Left lobe of liver (tissue), 2 donors: Measurements from ENCODE around the gene GADD45GIP1. TPM values are rescaled to one million over a fixed set of nuclear protein-coding genes. Genes with fewer than 3 reads are reported as not detected.

Experiments used
- ATAC-seq: fragments of 200-7000 bp; cut with Tn5 transposase; one replicate; pipeline ENCODE4 v1.9.1; 2020; ENCODE audit warnings: mild to moderate bottlenecking, moderate library complexity
- DNase-seq: peaks from one replicate; pipeline ENCODE4 v3.0.0-alpha.2; 2020; ENCODE audit warnings: low spot score
- total RNA-seq: library from RNA; stranded (reverse); gene quantifications from one replicate; pipeline ENCODE4 v1.2.1, GENCODE V29; 2021
- donor health status: DM: no; HTN: no; CAD: no; lungs with moderate emphysema.
- donor health status: DM: no; HTN: yes; CAD: no.

The GADD45GIP1 gene
- 12.0 TPM for total RNA-seq

DNA sequence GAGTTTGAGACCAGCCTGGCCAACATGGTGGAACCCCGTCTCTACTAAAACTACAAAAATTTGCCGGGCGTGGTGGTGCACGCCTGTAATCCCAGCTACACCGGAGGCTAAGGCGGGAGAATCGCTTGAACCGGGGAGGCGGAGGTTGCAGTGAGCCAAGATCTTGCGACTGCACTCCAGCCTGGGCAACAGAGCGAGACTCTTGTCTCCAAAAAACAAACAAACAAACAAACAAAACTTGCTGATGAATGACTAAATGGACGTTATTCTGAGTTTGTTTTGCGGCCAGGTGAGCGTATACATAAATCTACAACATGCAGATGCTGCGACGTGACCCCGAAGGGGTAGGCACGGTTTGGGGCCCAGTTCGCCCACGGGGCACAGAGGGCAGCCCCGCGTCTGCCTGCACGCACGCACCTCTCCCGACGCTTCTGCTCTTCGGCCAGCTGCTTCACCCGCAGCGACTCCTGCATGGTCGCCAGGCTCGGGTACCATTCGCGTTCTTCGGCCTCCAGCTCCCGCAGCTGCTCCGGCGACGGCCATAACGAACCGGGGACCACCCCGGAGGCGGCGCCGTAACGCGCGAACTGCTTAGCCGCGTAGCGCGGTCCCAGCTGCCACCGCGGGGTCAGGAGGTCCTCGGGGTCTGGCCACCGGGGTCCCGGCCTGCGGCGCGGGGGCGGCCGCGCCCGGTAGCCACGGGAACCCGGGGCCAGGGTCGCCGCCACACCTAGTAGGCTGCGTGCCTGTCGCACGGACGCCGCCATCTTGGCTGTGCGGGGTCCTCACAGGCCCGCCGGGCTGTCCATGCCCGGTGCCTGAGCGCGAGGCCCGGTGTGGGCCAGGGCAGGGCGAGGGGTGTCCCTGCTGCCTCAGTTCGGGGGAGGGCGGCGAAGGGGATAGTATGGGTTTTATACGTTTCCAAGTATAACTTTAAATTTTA is at the start of gene GADD45GIP1:
Gene GADD45GIP1 (minus strand): TSS at position 778 of the 943 bp plus-strand sequence. CDS start 11 bp downstream, at position 767.
- peak; percentile 81 for DNase-seq
- ATAC-seq: peak; percentile 94

DNA sequence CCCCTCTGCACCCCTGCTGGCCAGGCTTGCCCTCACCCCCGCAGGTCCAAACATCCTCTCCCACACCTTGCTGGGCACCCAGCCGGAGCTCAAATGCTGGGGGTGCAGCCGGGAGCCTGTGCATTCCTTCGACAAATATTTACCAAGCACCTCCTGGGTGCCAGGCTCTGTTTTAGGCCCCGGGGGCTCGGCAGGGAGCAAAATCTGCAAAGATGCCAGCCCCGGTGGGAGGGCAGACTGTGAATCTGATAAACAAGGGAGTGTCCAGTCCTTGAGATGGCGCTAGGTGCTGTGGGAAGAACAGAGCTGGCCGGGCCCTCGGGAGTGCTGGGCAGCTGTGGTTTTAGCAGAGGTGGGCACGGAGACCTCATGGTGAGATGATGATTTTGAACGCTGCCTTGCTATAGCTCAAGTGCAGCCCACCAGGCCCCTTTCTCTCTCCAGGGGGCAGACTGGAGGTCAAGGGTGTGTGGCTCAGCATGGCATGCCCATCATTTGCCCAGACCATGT is 48.9 kb upstream of the GADD45GIP1 start:
- DNase-seq: no peak
- ATAC-seq: no peak

DNA sequence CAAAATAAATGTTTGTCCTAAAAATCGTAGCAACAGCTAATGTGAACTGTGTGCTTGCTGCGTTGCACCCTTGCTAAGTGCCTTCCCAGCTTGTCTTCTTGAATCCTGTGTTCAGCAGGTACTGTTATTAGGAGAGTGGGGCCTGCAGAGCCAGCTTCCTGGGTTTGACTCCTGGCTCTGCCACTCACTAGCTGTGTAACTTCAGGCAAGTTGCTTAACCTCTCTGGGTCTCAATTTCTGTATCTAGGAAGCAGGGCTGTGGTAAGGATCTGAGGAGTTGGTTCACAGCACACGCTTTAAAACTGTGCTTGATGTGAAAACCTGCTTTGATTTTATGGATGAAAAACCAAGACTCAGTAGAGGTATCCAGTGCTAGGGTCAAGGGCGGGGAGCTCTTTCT is 48.2 kb upstream of the GADD45GIP1 start:
- DNase-seq (no peak), ATAC-seq (no peak)

DNA sequence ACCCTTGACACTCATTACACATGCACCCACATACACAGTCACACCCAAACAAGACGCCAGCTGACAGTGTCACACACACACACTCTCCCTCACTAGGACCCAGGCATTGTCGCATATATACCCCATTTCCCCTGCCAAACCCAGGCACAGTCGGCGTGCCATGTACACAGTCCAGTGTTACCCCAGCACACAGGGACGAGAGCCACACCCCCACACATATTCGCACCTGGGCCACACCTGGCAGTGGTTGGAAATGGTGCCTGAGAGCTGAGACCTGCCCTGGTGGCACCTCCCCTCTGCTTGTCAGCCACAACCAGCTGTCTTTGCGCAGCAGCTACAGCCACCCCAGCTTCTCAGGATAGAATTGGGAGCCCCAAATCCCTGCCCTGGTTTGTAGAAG is 47.2 kb upstream of the GADD45GIP1 start:
- no peak for DNase-seq
- no peak for ATAC-seq

DNA sequence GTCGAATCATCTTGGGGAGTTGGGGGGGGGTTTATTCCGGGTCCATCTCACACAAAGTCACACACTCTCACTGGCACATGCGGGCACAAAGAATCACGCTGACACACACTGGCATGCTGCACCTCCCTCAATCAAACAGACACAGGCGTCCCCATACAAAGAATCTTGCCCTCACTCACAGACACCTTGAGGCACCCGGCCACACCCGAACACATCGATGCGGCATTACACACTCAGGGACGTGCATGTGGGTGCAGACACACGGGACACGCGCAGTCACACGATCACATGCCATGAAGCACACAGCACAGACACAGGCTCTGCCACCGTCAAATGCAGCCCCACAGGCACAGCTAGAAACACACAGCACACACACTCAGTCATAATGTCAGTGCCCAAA is 46.1 kb upstream of the GADD45GIP1 start:
- ATAC-seq (no peak), DNase-seq (no peak)

DNA sequence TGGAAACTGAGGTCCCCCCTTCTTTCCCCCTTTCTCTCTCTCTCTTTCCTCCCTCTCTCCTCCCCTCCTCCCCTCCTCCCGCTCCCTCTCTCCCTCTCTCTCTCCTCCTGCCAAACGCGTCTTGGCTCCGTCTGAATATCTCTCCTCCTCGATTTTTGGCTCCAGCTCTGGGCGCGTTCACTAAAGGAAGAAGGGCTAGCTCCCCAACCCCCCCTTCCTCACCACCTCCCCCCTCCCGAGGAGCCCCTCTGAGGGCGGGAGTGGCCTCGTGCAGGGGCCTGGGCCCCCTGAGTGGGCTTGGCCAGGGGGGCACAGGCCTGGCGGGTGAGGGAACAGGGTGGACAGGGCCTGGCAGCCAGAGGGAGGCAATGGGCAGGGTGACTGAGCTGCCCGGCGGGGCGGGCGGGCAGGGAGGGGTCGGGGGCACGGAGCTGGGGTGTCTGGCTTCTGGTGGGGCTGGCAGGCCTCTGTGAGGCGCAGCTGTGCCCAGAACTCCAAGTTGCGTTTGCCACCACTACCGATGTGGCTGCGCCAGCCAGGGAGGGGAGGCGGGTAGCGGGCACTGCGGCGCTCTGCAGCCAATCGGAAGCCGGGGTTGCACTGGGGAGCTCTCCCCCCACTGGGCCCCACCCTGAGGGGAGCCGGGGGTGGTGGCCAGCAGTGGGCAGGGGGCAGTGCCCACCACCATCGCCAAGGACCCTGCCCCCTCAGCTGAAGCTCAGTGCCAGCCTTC is 45.3 kb upstream of the GADD45GIP1 start:
- ATAC-seq: peak; percentile 83

DNA sequence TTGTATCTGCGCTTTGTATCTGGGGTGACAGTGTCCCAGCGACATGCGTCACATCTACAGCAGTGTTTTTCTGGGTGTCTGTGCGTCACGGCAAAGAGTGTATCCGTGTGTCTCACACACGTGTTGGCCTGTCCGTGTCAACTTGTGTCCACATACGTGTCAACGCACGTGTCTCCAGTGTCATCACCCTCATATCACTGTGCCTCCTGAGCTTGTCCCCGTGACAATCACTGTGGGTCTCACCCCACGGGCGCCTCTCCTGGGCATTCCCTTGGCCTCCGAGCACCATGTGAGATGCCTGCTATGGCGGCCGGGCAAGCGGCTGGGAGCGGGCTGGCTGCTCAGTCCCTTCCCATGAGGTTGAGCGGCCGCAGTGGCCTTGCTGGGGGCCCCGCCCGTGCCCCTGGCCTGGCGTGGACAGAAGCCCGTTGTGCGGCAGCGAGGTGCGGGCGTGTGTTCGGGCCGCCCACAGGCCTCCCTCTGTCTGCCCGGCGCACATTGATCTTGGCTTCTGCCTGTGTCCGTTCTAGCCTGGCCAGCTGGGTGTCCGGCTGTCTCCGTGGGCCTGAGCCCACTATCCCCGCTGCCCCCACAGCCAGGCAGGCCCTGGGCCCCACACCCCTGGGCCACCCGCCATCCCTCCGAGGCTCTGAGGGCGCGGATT is 44.6 kb upstream of the GADD45GIP1 start:
- ATAC-seq: peak; percentile 83
- peak; percentile 71 for DNase-seq

More for the DNA sequence above, 45.3 kb upstream of the GADD45GIP1 start:
- peak; percentile 73 for DNase-seq

DNA sequence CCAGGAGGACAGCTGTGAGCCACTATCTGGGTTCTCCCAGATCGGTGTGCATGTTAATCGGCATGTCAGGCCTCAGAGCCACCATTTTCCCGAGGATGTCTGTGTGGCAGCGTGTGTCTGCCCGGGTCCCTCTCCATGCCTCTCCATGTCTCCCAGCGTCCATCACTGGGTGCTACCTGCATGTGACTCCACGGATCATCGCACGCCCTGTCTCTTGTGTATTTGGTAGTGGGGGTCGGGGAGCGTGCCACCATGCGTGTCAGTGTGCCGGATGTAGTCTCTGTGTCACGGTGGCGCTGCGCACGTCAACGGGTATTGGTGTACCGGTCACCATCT is 44.1 kb upstream of the GADD45GIP1 start:
- ATAC-seq (no peak), DNase-seq (no peak)

DNA sequence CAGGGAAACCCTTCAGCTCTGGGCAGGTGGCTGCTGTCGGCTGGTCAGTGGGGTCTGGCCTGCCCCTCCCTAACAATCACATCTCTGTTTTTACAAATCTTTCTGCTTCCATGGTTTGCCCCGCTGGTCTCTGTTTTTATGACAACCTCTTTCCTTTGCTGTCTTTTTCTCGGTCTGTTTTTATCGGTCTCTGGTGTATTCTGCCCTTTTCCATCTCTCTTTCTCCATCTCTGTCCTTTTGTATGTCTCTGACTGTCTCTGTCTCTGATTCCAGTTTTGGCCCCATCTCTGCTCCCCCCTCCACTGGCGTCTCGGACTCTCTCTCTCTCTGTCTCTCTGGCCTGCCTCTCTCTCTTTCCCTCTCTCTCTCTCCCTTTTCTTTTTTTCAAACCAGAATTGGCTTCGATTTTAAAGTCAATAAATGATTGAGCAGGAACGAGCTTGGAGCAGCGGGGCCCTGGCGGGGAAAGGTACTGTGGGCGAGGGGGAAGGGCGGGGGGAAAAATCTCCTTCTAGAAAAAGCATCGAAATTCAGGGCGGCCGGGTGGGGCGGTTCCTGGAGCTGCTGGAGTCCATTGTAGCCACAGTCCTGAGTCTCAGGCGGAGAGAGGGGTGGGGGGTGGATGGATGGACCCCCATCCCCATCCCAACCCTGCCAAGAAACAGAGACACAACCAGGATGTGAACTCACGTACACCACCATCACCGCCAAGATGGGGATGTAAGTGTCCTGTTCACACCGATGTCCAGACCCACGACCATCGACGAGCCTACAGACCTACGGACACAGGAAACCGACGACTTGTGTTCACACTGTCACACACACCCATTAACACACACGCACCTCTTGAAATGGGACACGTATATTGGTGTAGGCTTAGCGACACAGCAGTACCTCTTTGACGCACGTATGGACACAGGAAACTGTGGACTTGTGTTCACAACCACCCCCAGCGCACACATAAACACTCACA is 41.2 kb upstream of the GADD45GIP1 start:
- no peak for ATAC-seq

DNA sequence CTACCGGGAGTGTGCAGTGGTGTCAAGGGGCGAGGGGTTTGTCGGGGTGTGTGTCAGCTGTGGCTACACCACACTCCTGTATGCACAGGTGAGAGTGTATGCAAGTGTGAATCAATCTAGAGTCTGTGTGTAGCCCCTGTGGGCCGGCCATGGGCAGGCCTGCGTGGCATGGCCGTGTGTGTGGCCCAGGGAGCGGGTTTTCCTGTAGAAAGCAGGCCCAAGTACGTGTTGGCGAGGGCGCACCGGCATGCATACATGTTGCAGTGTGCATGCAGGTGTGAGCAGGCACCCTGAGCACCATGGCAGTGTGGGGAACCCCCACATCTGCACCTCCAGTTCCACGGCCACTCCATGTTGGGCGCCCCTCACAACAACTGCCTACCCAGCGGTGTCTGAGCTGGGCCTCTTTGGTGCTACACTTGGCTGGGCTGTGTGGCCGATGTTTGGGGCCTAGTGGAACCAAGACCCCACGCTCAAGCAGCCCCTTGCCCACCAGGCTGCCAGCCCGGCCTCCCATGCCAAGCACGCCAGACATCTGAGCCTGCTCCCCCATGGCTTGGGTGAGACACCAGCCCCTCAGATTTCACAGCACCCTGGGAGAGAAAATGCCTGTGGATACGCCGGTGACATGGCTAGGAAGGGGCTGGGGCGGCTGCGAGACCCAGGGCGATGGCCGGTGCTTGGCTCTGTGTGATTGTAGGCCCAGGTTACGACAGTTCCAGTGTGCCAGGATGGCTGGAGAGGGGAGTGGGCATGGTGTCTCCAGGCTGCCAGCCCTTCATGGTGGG is 40.4 kb upstream of the GADD45GIP1 start:
- DNase-seq (no peak), ATAC-seq (no peak)

More for the DNA sequence above, 41.2 kb upstream of the GADD45GIP1 start:
- no peak for DNase-seq

DNA sequence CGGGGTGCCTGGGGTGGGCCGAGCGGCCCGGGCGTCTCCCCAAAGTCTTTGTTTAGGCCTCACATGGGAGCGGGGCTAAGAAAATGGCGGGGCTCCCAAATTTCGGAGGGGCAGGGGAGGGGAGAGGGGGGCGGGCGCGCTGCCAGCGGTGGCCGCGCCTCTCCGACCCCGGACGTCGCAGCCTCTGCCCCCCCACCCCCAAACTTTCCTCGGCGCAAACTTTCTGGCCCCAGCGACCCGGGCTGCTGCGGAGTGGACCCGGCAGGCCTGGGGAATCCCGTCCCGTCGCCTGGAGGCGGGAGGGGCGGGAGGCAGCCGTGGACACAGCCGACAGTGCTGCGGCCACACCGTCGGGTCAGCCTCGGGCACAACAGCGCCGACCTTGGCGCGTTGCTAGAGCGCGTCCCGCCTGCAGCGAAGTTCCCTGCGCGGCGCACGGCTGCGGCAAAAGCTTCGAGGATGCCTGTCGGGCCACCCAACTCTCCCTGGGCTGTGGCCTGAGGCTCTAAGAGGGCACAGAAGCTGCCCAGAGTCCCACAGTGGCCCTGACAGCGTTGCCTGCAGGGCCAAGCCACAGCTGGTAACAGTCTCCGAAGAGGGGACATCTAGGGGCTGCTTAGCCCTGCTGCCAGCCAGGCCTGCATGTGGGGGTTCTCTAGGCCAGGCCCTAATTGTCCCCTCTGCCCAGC is 39.5 kb upstream of the GADD45GIP1 start:
- ATAC-seq (peak; percentile 75), DNase-seq (peak; percentile 65)

DNA sequence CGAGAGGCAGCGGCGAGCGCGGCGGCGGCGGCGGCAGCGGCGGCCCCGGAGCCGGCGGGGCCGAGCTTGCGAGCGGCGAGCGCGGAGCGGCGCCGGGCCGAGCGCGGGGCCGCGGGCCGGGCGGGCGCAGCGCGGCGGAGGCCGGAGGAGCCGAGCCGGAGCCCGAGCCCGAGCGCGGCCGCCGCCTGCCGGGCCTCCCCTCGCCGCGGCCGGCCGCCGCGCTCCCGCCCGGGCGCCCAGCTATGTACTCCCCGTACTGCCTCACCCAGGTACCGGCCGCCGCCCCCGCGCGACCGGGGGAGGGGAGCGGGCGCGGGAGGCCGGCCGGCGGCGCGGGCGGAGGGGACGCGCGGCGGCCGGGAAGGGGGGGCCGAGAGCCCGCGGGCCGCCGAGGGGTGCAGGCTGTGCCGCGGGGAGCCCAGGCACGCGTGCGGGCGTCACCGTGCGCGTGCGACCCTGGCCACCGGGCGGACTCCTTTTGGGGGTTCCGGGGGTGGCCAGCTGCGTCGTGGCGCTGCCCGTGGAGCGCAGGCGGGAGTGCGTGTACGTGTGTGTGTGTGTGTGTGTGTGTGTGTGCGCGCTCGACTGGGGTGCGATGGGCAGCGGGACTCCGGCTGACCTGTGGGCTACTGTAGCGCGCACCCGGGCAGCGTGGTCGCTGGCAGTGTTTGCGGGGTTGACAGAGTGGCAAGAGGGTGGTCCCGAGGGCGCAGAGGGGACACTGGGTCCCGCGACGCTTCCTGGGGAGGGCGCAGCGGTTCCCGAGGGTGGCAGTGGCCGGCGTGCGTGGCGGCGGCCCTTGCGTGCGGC is 38.8 kb upstream of the GADD45GIP1 start:
- peak; percentile 63 for DNase-seq
- ATAC-seq: peak; percentile 62

DNA sequence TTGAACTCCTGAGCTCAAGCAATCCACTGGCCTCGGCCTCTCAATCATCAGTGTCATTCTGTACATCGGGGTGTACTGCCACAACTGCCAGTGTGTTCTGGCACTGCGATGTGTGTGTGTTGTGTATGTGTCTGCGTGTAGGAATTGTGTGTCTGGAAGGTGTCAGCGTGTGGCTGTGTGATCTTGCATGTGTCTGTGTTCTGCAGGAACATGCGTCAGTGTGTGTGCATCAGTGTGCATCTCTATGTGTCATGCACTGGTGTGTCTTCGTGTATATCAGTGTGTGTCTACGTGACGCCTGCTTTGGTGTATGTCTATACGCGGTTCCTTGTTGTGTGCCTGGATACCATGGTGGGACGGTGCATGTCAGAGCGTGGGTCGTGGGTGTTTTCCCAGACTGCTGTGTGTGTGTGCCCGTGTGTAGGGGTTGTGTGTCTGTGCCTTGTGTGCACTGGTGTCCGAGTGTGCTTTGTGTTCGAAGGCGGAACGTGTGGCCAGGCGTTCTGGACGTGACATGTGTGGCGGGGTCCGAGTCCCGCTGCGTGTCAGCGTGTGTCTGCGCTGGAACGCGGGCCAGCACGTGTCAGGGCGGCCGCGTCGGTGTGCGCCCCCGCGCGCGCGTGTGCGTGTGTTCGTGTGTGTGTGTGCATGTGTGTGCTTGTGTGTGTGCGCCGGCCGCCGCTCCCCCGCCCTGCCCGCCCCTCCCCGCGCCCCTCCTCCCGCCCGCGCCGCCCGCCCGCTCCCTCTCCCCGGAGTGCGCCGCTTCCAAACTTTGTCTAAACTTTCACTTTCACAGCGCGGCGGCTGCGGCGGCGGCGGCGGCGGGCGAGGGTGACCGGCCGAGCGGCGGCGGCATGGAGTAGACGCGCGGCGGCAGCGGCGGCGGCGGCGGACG is 37.9 kb upstream of the GADD45GIP1 start, which contains the start of gene NFIX:
Gene NFIX (plus strand): TSS at position 775 of the 895 bp plus-strand sequence. CDS start 363 bp downstream, outside the sequence.
- DNase-seq (peak; percentile 80), ATAC-seq (peak; percentile 72)

DNA sequence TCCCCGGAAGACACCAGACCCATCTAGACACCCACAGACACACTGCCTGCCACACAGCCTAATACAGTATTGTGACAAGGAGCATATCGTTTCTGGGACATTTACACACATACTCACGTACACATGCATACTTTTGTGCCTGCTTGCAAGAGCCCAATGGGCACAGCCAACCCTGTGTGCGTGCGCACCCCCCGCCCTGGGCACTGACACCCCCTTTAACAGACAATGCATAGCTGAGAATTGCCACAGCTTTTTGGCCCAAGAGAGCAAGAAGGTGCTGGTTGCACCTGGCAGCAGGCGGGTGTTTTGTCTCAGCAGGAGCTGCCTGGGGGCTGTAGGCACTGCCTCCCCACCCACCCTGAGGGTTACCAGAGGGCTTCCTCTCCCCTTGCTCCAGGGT is 36.5 kb upstream of the GADD45GIP1 start:
- ATAC-seq (no peak), DNase-seq (no peak)

DNA sequence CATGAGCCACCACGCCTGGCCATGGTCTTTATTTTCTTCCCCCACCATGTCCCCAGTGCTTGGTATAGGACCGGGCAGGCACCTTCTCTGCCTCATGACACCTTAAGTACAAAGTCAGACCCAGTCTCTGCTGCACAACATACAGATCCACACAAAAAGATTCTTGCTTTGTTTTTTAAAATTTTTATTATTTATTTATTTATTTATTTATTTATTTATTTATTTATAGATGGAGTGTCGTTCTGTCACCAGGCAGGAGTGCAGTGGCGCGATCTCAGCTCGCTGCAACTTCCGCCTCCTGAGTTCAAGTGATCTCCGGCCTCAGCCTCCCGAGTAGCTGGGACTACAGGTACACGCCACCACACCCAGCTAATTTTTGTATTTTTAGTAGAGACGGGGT is 35.7 kb upstream of the GADD45GIP1 start:
- ATAC-seq (no peak), DNase-seq (no peak)

DNA sequence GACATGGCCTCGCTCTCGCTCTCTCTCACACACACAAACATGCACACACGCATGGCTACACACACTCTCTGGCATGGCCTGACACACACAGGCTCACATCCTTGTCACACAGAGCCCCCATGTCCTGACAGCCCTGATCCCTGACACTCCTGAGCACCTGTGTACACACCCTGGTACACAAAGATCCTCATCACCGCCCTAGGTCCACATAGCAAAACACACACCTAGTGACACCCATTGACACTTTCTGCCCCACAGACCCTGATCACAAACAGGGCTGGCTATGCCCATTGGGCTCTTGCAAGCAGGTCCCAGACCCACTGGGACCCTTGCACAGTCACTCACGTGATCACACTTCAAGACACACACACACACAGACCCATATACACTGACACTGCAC is 34.3 kb upstream of the GADD45GIP1 start:
- ATAC-seq (no peak), DNase-seq (no peak)

DNA sequence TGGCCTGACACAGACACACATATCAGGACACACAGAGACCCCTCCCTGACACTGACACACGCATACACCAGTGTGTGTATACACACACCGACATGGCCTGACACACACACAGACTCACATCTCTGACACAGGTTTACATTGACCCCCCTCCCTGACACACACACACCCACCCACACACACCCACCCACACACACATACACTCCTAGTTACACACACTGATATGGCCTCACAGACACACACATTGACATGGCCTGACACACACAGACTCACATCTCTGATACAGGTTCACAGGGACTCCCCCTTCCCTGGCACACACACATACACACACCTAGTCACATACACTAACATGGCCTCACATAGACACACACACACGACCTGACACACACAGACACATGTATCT is 33.8 kb upstream of the GADD45GIP1 start:
- ATAC-seq (no peak), DNase-seq (no peak)
